NCI-H2171 treated with DMSO at 0.1 percent for 48 hours (cell line): Measurements from ENCODE around the gene CPT2.
"Not testable (repeated sequence)": the region's sequence is repeated elsewhere in the genome, so short reads cannot be mapped to it uniquely, and the experiment has no call there.

Experiments used
- DNase-seq: peaks from one replicate; lab custom pipeline; 2025; lab: John Stamatoyannopoulos, UW

CPT2 gene

GRCh38 chr1:53182111-53182593 is 14.5 kb upstream of the CPT2 start:
- DNase-seq: peak; percentile 66

- DNase-seq: no peak
Measured at GRCh38 chr1:53182716-53183094, 13.9 kb upstream of the CPT2 start.

- no peak for DNase-seq
Measured at GRCh38 chr1:53183095-53183990, 13.3 kb upstream of the CPT2 start.

GRCh38 chr1:53185955-53186297 is 10.7 kb upstream of the CPT2 start:
- DNase-seq: not testable (repeated sequence)

GRCh38 chr1:53186533-53186932 is 10.1 kb upstream of the CPT2 start:
- DNase-seq: no peak

- DNase-seq: no peak
Measured at GRCh38 chr1:53187401-53187800, 9.2 kb upstream of the CPT2 start.

- no peak for DNase-seq
Measured at GRCh38 chr1:53188099-53188498, 8.5 kb upstream of the CPT2 start.

GRCh38 chr1:53189061-53189460 is 7.6 kb upstream of the CPT2 start:
- DNase-seq: no peak

GRCh38 chr1:53190210-53190611 is 6.4 kb upstream of the CPT2 start:
- DNase-seq: no peak

- DNase-seq: no peak
Measured at GRCh38 chr1:53195246-53196016, 1.2 kb upstream of the CPT2 start.

- no peak for DNase-seq
Measured at GRCh38 chr1:53196017-53196484, 573 bp upstream of the CPT2 start.

- no peak for DNase-seq
Measured at GRCh38 chr1:53197291-53198200, 922 bp downstream of the CPT2 start.

GRCh38 chr1:53198241-53198651 is 1.6 kb downstream of the CPT2 start:
- DNase-seq: no peak

- no peak for DNase-seq
Measured at GRCh38 chr1:53203466-53203865, 6.8 kb downstream of the CPT2 start.

GRCh38 chr1:53205496-53205895 is 8.9 kb downstream of the CPT2 start:
- DNase-seq: not testable (repeated sequence)

GRCh38 chr1:53206083-53206685 is 9.6 kb downstream of the CPT2 start:
- DNase-seq: not testable (repeated sequence)

- no peak for DNase-seq
Measured at GRCh38 chr1:53206735-53207379, 10.2 kb downstream of the CPT2 start.

GRCh38 chr1:53207726-53208125 is 11.1 kb downstream of the CPT2 start:
- no peak for DNase-seq

- no peak for DNase-seq
Measured at GRCh38 chr1:53210352-53210751, 13.7 kb downstream of the CPT2 start.

- DNase-seq: no peak
Measured at GRCh38 chr1:53210954-53211353, 14.3 kb downstream of the CPT2 start.

GRCh38 chr1:53214376-53214940 is 17.8 kb downstream of the CPT2 start:
- DNase-seq: no peak
